ENCODE measurements around the gene CTXND2. TPM values are rescaled to one million over a fixed set of nuclear protein-coding genes. Genes with fewer than 3 reads are reported as not detected.
A peak's percentile ranks its signal among the peaks of the same experiment; 100 is the strongest.

CTXND2 gene
- total and polyA plus RNA-seq, 9 donors: not detected

DNA sequence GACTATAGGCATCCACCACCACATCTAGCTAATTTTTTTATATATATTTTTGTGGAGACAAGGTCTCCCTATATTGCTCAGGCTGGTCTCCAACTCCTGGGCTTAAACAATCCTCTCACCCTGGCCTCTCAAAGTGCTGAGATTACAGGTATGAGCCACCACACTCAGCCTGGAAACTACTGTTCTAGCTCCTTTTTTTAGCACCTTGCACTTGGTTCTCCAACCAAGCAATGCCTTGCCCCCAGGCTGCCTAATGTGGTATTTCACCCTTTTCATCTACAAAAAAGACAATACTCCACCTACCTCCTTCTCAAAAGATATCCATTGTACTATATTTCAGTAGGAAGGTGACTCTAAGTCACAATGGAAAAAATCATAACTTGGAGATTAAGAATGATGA lies 17.3 kb upstream of the CTXND2 start:
- intact Hi-C loops (cut with DNase I): no loop called here
- no peaks in the 10 kb centered on the region for H3K27me3 ChIP-seq
- no peaks in the 10 kb centered on the region for H3K9me3 ChIP-seq
- no peak for TF ChIP-seq POLR2A (IDR thresholded peaks at IDR 0.05)
- TF ChIP-seq, protein P1, sequence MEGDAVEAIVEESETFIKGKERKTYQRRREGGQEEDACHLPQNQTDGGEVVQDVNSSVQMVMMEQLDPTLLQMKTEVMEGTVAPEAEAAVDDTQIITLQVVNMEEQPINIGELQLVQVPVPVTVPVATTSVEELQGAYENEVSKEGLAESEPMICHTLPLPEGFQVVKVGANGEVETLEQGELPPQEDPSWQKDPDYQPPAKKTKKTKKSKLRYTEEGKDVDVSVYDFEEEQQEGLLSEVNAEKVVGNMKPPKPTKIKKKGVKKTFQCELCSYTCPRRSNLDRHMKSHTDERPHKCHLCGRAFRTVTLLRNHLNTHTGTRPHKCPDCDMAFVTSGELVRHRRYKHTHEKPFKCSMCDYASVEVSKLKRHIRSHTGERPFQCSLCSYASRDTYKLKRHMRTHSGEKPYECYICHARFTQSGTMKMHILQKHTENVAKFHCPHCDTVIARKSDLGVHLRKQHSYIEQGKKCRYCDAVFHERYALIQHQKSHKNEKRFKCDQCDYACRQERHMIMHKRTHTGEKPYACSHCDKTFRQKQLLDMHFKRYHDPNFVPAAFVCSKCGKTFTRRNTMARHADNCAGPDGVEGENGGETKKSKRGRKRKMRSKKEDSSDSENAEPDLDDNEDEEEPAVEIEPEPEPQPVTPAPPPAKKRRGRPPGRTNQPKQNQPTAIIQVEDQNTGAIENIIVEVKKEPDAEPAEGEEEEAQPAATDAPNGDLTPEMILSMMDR (IDR thresholded peaks at IDR 0.05): no peak
- TF ChIP-seq EP300 (IDR thresholded peaks at IDR 0.05): no peak
- H3K4me1 ChIP-seq (ENCODE audit: insufficient read depth): peaks cover 12% of the 10 kb centered on the region
- DNase-seq: no peak
- no peak overlapping the region for H3K4me3 ChIP-seq
- H3K36me3 ChIP-seq: no peaks in the 10 kb centered on the region
- H3K27ac ChIP-seq: no peak overlapping the region

DNA sequence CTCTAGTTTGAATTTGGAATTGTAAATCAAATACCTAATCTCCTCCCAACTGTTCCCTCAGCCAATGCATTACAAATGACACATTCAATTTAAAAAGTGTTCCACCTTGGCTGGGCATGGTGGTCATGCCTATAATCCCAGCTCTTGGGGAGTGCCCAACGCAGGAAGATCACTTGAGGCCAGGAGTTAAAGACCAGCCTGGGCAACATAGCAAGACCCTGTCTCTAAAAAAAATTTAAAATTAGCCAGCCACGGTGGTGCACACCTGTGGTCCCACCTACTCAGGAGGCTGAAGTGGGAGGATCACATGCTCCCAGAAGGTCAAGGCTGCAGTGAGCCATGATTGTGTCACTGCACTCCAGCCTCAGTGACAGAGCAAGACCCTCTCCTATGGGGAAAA lies 14.4 kb upstream of the CTXND2 start:
- DNase-seq: no peak
- no peak overlapping the region for H3K4me3 ChIP-seq
- H3K27me3 ChIP-seq: no peaks in the 10 kb centered on the region
- TF ChIP-seq, protein P1 (IDR thresholded peaks at IDR 0.05): no peak
- TF ChIP-seq EP300 (IDR thresholded peaks at IDR 0.05): no peak
- TF ChIP-seq POLR2A (IDR thresholded peaks at IDR 0.05): no peak
- H3K4me1 ChIP-seq (ENCODE audit: insufficient read depth): peaks cover 12% of the 10 kb centered on the region
- no peak overlapping the region for H3K27ac ChIP-seq
- no peaks in the 10 kb centered on the region for H3K9me3 ChIP-seq
- no peaks in the 10 kb centered on the region for H3K36me3 ChIP-seq
- intact Hi-C loops (cut with DNase I): no loop called here
- 72 to 75% (median 73%) methylated on average over 2 of the region's 2 CpGs for WGBS, 3 donors

DNA sequence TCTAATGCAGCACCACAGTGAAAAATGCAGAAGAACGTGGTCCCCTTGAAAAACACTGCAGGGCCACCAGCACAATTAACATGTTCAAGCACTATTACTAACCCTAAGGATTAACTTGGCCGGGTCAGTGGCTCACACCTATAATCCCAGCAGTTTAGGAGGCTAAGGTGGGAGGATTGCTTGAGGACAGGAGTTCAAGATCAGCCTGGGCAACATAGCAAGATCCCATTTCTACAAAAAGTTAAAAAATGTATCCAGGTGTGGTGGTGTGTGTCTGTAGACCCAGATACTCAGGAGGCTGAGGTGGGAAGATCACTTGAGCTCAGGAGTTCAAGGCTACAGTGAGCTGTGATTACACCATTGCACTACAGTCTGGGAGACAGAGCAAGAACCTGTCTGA lies 13.4 kb upstream of the CTXND2 start:
- Histone ChIP-seq H3K36me3 (no peaks in the 10 kb centered on the region), H3K27ac (no peak overlapping the region), H3K27me3 (no peaks in the 10 kb centered on the region), H3K9me3 (no peaks in the 10 kb centered on the region), H3K4me3 (no peak overlapping the region), H3K4me1 (ENCODE audit: insufficient read depth) (peaks cover 12% of the 10 kb centered on the region)
- DNase-seq: no peak
- WGBS, 3 donors: 80 to 87% (median 85%) methylated on average over 2 of the region's 2 CpGs
- intact Hi-C loops (cut with DNase I): no loop called here
- TF ChIP-seq POLR2A (IDR thresholded peaks at IDR 0.05) (no peak), EP300 (IDR thresholded peaks at IDR 0.05) (no peak)
- TF ChIP-seq, protein P1 (IDR thresholded peaks at IDR 0.05): no peak

DNA sequence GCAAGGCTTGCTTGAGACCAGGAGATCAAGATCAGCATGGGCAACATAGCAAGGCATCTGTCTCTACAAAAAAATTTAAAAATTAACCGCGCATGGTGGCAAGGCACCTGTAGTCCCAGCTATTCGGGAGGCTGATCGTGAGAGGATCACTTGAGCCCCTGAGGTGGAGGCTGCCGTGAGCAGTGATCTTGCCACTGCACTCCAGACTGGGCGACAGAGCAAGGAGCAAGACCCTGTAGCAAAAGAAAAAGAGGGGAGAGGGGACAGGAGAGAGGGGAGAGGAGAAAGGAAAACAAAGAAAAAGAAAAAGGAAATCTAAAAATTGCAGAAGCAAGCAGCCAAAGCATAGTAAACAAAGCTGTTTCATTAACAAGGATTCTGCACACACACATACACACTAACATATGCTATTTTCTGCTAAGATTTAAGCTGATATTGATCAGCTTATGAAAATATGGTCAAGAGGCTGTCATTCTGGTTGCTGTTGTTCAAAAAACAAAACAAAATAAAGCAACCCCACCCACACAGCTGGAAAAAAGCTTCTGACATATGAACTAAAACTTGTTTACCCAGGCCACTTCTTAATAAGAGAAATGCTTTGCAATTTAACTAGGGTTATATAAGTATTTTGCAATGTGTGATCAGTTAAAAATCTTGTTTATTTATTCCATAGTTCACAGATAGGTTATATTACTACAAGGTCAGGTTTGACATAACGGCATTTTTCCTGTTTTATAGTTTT lies 12.3 kb upstream of the CTXND2 start:
- no peaks in the 10 kb centered on the region for H3K36me3 ChIP-seq
- 13 to 18% (median 17%) methylated on average over 7 of the region's 7 CpGs for WGBS, 3 donors
- H3K27ac ChIP-seq: peak overlapping the region in 1 of 2 donors; percentile 98
- H3K4me1 ChIP-seq (ENCODE audit: insufficient read depth): peaks cover 11% of the 10 kb centered on the region
- no peak for DNase-seq
- peak overlapping the region; percentile 99 for H3K4me3 ChIP-seq
- no peaks in the 10 kb centered on the region for H3K27me3 ChIP-seq
- TF ChIP-seq POLR2A (IDR thresholded peaks at IDR 0.05): no peak
- TF ChIP-seq, protein P1 (IDR thresholded peaks at IDR 0.05): no peak
- TF ChIP-seq EP300 (IDR thresholded peaks at IDR 0.05): no peak
- intact Hi-C loops (cut with DNase I): no loop called here
- no peaks in the 10 kb centered on the region for H3K9me3 ChIP-seq
